Dermis microvascular lymphatic vessel endothelial cell (primary cell): ENCODE results near the gene LIPT1. TPM values are rescaled to one million over a fixed set of nuclear protein-coding genes. Genes with fewer than 3 reads are reported as not detected.
"Not testable (repeated sequence)": the region's sequence is repeated elsewhere in the genome, so short reads cannot be mapped to it uniquely, and the experiment has no call there.

Source experiments
- DNase-seq, 2 donors: peaks; one replicate each; pipeline versions ENCODE4 v3.0.0 to v3.0.0-alpha.2; 2010; ENCODE audit warnings: low read depth in 2 of 2
- total RNA-seq: library from RNA; depleted of rRNA; stranded (reverse); fragments of >200 nt; gene quantifications from 2 replicates; pipeline ENCODE4 v1.2.1, GENCODE V29; 2014

The LIPT1 gene
- total RNA-seq, 1 donor from 2014 or later, result 3.1 TPM

DNA sequence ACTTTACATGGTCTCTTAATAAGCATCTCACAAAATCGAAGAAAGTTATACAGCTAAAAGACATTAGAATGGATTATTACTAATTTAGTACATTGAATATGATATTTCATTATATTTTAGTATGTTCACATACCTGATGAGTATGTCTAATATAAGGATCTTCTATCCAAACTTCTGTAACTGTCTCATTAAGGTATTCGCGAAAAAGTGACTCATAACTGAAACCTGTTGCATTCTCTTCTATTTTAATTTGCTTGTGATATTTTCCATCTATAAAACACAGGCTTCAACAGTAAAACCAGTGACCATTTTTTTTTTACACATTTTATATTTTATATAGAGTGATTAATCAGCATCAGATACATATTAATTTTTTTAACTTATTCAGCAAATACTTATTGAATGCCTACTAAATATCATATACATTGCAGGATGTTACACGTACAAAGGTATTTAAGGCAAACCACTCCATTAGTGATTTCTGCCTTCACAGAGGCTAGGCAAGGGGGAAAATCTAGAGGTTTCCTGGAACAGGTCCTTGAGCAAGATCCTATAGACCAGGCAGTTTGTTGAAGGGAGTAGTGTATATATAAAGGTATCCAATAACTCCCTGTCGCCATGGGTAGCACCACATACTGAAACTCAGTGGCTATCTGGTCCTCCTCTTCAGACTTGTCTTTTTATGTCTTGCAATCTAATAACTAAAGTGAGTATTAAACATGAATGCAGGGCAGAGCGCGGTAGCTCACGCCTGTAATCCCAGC, 16.8 kb downstream of the LIPT1 start:
- DNase-seq, result no peak

DNA sequence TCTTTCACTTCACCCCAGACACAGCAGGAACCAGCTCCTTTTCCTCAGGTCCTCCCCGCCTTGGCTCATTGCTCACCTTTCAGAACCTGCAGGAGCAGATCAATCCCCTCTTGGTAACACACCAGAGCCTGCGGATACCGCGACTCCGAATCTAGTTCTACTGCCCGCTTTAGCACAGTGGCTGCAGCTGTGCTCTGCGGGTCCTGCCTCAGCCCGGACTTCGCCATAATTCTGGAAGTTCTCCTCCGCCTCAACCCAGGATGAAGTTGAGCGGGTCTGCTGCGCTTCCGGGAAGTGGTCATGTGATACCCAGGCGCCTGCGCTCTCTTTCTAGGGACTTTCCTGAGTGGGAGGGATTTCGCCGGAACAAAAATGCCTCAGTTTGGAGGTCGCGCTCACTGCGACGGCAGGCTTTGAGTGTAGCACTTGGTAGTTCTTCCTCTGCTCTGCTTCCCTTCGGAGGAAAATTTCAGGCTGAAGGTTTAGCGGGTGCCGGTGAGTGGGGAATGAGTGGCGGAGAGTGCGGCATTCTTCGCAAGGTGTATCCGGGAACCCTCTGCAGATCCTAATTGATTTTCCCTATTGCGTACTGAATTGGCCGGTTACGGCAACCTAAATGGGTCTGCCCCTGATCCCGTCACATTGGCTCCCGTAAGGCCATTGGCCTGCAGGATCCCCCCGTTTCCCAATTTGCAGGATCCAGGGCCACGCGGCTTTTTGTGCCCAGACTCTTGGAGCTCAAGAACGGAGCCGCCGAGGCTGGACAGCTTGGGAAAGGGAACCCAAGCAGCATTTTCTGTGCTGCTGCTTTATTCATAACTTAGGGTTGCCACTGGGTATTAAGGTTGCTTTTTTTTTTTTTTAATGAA, 26.2 kb downstream of the LIPT1 start, which contains the start of the genes MITD1 and MRPL30:
Gene MITD1, minus strand, starts transcription at position 304 of the 869 bp plus-strand sequence. Its CDS starts 77 bp downstream, at position 227.
Gene MRPL30, plus strand, starts transcription at position 430 of the 869 bp plus-strand sequence. CDS start 5,020 bp downstream, outside the sequence.
- peak; percentile 96 to 97 for DNase-seq

DNA sequence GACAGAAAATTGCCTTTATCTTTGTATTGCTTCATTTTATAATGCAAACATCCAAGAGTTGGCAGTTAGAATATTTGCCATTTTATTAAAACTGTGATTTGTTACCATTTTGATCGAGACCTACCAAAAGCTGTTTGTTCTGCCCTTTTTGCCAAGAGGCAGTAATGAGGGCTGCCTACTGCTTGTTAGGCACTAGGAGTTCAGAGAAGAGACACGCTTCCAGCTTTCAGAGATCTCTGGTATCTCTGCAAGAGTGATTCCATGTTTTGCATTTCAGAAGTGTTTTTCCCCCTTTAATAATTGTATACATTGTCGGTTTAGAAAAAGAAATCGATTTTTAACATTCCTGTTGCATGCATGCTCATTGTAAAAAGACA, 26.8 kb downstream of the LIPT1 start:
- DNase-seq, result peak in 1 of 2 donors; percentile 2

DNA sequence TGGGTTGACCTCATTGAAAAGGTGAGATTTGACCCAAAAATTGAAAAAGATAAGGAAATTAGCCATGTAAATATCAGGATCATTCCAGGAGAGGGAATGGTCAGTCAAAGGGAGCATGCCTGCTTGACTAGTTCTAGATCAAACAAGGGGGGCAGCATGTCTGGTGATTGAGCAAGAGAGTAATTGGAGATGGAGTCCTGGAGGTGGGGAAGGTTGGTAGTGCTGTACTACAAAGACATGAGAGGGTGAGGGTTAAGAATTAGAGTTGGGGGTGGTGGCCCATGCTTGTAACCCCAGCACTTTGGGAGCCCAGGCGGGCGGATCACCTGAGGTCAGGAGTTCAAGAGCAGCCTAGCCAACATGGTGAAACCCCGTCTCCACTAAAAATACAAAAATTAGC, 28.3 kb downstream of the LIPT1 start:
- DNase-seq, result no peak

DNA sequence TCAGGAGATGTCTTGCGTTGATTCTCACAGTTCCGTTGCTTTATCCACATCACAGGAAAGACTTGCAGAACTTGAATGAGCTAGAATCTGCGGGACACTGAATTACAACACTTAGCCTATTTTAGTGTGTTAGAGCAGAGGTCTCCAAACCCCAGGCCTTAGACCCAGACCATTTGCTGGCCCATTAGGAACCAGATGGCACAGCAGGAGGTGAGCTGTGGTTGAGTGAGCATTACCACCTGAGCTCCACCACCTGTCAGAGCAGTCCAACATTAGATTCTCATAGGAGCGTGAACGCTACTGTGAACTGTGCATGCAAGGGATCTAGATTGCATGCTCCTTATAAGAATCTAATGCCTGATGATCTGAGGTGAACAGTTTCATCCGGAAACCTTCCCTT, 30.0 kb downstream of the LIPT1 start:
- no peak for DNase-seq

DNA sequence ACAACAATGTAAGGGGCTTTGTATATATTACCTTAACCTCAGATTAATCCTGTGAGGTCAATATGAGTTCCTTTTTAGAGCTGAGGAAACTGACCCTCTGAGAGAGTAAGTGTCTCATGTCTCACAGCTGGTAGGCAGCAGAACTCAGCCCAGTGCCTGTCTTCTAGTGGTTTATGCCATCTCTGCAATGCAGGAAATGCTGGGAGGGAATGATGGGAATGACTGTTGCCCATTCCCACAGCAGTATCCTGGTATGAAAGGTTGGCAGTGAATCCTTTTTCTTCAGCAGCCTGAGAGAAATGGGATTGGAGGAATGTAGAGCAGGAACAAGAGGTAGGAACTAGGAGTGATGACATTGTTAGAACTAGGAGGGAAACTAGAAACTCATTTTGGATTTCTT, 32.2 kb downstream of the LIPT1 start:
- no peak for DNase-seq

DNA sequence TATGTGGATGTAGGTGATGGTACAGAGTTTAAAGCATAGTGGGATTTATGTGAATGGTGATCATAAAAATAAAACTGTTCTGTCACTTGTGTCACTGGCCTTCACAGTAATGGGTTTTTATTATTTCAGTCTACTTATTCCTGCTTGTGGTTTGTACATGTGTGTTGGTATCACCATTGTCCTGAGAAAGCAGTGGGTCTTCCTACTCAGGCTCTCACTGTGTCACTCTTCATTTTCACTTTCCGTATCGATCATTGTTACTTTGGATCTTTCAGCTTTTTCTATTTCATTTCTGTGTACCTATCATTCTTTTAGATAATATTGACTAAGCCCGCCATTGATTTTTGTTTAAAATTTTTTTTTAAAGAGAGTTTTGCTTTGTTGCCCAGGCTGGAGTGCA, 33.6 kb downstream of the LIPT1 start:
- no peak for DNase-seq

GRCh38 chr2:99190548-99190947, 35.8 kb downstream of the LIPT1 start:
- DNase-seq, result no peak

DNA sequence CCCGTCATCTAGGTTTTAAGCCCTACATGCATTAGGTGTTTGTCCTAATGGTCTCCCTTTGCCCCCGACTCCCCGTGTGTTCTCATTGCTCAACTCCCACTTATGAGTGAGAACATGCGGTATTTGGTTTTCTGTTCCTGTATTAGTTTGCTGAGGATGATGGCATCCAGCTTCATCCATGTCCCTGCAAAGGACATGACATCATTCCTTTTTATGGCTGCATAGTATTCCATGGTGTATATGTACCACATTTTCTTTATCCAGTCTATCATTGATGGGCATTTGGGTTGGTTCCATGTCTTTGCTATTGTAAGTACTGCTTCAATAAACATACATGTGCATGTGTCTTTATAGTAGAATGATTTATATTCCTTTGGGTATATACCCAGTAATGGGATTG, 37.6 kb downstream of the LIPT1 start:
- not testable (repeated sequence) for DNase-seq

- DNase-seq, result no peak
Measured at GRCh38 chr2:99198103-99198841, 43.5 kb downstream of the LIPT1 start.

DNA sequence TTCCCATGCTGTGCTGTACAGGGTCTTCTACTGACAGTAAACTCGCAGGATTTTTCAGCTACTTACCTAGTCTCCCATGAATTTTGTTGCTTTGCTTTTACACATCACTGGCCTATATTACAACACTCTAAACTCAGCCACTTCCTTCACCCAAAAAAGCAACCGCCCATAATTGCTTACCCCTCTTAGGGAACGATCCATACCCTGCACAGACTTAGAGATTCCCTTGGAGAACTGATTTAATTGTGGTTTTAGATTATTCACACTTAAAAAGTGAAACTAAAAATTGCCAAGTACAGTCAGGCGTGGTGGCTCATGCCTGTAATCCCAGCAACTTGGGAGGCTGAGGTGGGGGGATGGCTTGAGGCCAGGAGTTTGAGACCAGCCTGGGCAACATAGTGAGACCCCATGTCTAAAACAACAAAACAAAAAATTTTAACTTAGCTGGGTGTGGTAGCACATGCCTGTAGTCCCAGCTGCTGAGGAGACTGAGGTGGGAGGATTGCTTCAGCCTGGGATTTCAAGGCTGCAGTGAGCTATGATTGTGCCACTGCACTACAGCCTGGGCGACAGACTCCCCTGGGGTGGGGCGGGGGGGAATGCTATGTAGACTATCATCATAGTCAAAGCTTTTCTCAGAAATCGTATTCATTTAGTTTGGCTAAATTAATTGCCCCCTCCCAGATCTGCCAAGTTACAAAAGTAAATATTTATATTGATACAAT, 45.5 kb downstream of the LIPT1 start:
- no peak for DNase-seq

- no peak for DNase-seq
Measured at GRCh38 chr2:99201959-99202678, 47.4 kb downstream of the LIPT1 start.

DNA sequence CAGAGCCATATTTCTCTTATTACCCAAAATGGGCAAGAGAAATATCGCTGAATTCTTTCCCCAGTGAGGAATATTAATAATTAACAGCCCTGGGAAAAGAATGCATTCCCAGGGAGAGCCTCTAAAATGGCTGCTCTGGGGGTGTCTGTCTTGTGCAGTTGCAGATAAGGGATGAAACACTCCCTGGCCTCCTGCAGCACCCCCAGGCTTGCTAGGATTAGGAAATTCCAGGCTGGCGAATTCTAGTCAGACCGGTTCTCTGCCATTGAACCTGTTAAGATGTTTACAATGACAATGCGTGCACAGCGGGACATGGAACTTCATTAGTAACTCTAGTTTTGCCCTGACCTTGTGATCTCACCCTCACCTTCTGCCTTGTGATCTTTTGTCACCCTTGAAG, 50.7 kb downstream of the LIPT1 start:
- DNase-seq, result no peak

Other genes with a start within 250 kb of the LIPT1 start
- 0.76 and 3.0 TPM in 2 replicates for gene CRACDL, start 218.7 kb upstream of the LIPT1 start, total RNA-seq
- gene C2orf15, start 13.3 kb upstream of the LIPT1 start, total RNA-seq, result 0.13 TPM in 2 replicates
- 1.3 and 1.7 TPM in 2 replicates for gene TSGA10, start within 50 bp of the LIPT1 start, total RNA-seq
- 12.3 and 14.2 TPM in 2 replicates for gene MITD1, start 26.1 kb downstream of the LIPT1 start, total RNA-seq
- gene MRPL30, start 26.2 kb downstream of the LIPT1 start, total RNA-seq, result 27.2 and 32.1 TPM in 2 replicates
- not detected in 2 replicates for gene LYG2, start 100.7 kb downstream of the LIPT1 start, total RNA-seq
- 0.13 and 0.51 TPM in 2 replicates for gene LYG1, start 146.2 kb downstream of the LIPT1 start, total RNA-seq
- gene TXNDC9, start 181.4 kb downstream of the LIPT1 start, total RNA-seq, result 62.3 and 65.5 TPM in 2 replicates
- gene EIF5B, start 182.4 kb downstream of the LIPT1 start, total RNA-seq, result 16.7 and 22.6 TPM in 2 replicates